Keratinocyte (primary cell): ENCODE results near the gene KRTAP6-2. TPM values are rescaled to one million over a fixed set of nuclear protein-coding genes. Genes with fewer than 3 reads are reported as not detected.

ENCODE experiments used
- DNase-seq: peaks from one replicate; pipeline ENCODE4 v3.0.0-alpha.2; 2011; ENCODE audit warnings: low read depth, missing footprints, low spot score
- FAIRE-seq: peaks from 2 replicates; lab custom pipeline; 2011; peaks lifted over from hg19 to GRCh38; lab: Jason Lieb, UNC
- H2AFZ ChIP-seq: 2 replicates; pipeline ENCODE4 v1.6.0; 2012; ENCODE audit warnings: low read length, control low read depth, inconsistent platforms; ENCODE audit not compliant: control insufficient read depth
- H3K27ac ChIP-seq: 2 replicates; pipeline ENCODE4 v1.5.1; 2011; ENCODE audit warnings: low read length; ENCODE audit not compliant: control insufficient read depth, insufficient read depth
- H3K27me3 ChIP-seq: 3 replicates; pipeline ENCODE4 v1.6.0; 2011; ENCODE audit warnings: low read length; ENCODE audit not compliant: control insufficient read depth, insufficient read depth; ENCODE audit errors: extremely low read depth
- H3K36me3 ChIP-seq, 2 experiments: 2 replicates in 1 of 2; 3 replicates in 1 of 2; pipeline ENCODE4 v1.5.1; 2011; ENCODE audit warnings: low read length in 2 of 2, mild to moderate bottlenecking in 1 of 2; ENCODE audit not compliant: control insufficient read depth in 2 of 2, insufficient read depth in 2 of 2; ENCODE audit errors: extremely low read depth in 1 of 2
- H3K4me1 ChIP-seq: 3 replicates; pipeline ENCODE4 v1.5.1; 2011; ENCODE audit warnings: low read length; ENCODE audit not compliant: control insufficient read depth, insufficient read depth; ENCODE audit errors: extremely low read depth
- H3K4me2 ChIP-seq: 3 replicates; pipeline ENCODE4 v1.6.0; 2011; ENCODE audit warnings: low read depth, low read length; ENCODE audit not compliant: control insufficient read depth, insufficient read depth; ENCODE audit errors: extremely low read depth
- H3K4me3 ChIP-seq, 3 experiments: fragments of 200-600 bp in 1 of 3; sonication (generic) in 1 of 3; 2 replicates in 2 of 3; 3 replicates in 1 of 3; pipeline ENCODE4 v1.5.1; 2011 to 2016; ENCODE audit warnings: low read length in 3 of 3, mild to moderate bottlenecking in 3 of 3, control low read depth in 2 of 3, inconsistent platforms in 1 of 3, low read depth in 1 of 3, mixed read lengths in 1 of 3, mixed run types in 1 of 3, moderate library complexity in 1 of 3; ENCODE audit not compliant: control insufficient read depth in 2 of 3, insufficient read depth in 2 of 3; ENCODE audit errors: extremely low read depth in 1 of 3
- H3K79me2 ChIP-seq: 2 replicates; pipeline ENCODE4 v1.6.0; 2012; ENCODE audit warnings: low read length; ENCODE audit not compliant: control insufficient read depth, insufficient read depth
- H3K9ac ChIP-seq: 3 replicates; pipeline ENCODE4 v1.6.0; 2011; ENCODE audit warnings: low read length; ENCODE audit not compliant: control insufficient read depth, insufficient read depth; ENCODE audit errors: extremely low read depth
- H3K9me1 ChIP-seq: 3 replicates; pipeline ENCODE4 v1.6.0; 2011; ENCODE audit warnings: low read length; ENCODE audit not compliant: control insufficient read depth, insufficient read depth; ENCODE audit errors: extremely low read depth
- H3K9me3 ChIP-seq: 2 replicates; pipeline ENCODE4 v1.5.1; 2012; ENCODE audit warnings: low read depth, low read length; ENCODE audit not compliant: control insufficient read depth
- H4K20me1 ChIP-seq: 3 replicates; pipeline ENCODE4 v1.6.0; 2011; ENCODE audit warnings: low read length; ENCODE audit not compliant: control insufficient read depth, insufficient read depth; ENCODE audit errors: extremely low read depth
- EZH2 ChIP-seq: IDR thresholded peaks from one replicate; pipeline ENCODE4 v1.6.1; 2012; ENCODE audit warnings: inconsistent platforms, mild to moderate bottlenecking, low read length, moderate library complexity
- dilution Hi-C: fragments of 300-500 bp; cut with MboI; formaldehyde crosslinking; loops from one replicate; pipeline ENCODE4 v1.7.0; 2020; ENCODE audit warnings: low sequenced_read_pairs; ENCODE audit not compliant: extremely low pct_ligation_motif_present
- polyA plus RNA-seq, 5 experiments: library from polyadenylated mRNA; depleted of rRNA in 3 of 5; stranded (reverse) in 3 of 5; stranded (forward) in 1 of 5; unstranded in 1 of 5; fragments of >200 nt; gene quantifications; 1 replicate in 1 of 5; 2 replicates in 3 of 5; 3 replicates in 1 of 5; pipeline versions ENCODE4 v1.2.1 to v1.2.3, GENCODE V29; 2011 to 2012; ENCODE audit warnings: missing spikeins in 2 of 5, low read depth in 1 of 5, low replicate concordance in 1 of 5
- TF ChIP-seq, protein P1 (sequence below), 3 experiments: IDR thresholded peaks in 1 of 3; conservative IDR thresholded peaks in 1 of 3; optimal IDR thresholded peaks in 1 of 3; 2 replicates in 2 of 3; 3 replicates in 1 of 3; pipeline versions ENCODE3 to v1.5.1; 2011; ENCODE audit warnings: low read length in 3 of 3, mild to moderate bottlenecking in 3 of 3, moderate library complexity in 2 of 3, control low read depth in 1 of 3, inconsistent platforms in 1 of 3; ENCODE audit not compliant: insufficient read depth in 2 of 3; ENCODE audit errors: extremely low read depth in 1 of 3

KRTAP6-2 gene
- polyA plus RNA-seq, 1 donor (not counting 4 experiments of a cell fraction or from before 2014, with no cell fraction given), result not detected

DNA sequence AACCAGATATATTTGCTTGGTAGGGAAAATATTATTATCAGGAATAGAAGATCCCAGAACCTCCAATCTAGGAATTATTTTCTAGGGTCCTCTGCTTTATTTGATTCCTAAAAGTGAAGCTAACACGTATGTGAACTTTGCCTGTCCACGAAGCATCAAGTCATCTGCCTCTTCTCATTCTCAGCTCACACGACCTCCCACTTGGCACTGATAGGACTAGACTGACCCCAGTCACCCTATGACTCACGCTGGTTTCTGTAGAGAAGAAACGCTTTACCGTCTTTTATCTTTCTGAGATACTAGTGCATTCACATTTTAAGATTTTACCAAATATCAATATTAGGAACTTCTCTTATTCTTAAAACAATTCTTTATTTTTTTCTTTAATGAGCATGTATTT, 35.6 kb downstream of the KRTAP6-2 start:
- no peaks in the 10 kb centered on the region for H4K20me1 ChIP-seq
- no peaks in the 10 kb centered on the region for H3K9me3 ChIP-seq
- H3K4me3 ChIP-seq, result no peak overlapping the region
- no peak overlapping the region for H2AFZ ChIP-seq
- dilution Hi-C loops, result no loop called here
- no peaks in the 10 kb centered on the region for H3K79me2 ChIP-seq
- no peak overlapping the region for H3K27ac ChIP-seq
- no peak for TF ChIP-seq EZH2
- TF ChIP-seq, protein P1, sequence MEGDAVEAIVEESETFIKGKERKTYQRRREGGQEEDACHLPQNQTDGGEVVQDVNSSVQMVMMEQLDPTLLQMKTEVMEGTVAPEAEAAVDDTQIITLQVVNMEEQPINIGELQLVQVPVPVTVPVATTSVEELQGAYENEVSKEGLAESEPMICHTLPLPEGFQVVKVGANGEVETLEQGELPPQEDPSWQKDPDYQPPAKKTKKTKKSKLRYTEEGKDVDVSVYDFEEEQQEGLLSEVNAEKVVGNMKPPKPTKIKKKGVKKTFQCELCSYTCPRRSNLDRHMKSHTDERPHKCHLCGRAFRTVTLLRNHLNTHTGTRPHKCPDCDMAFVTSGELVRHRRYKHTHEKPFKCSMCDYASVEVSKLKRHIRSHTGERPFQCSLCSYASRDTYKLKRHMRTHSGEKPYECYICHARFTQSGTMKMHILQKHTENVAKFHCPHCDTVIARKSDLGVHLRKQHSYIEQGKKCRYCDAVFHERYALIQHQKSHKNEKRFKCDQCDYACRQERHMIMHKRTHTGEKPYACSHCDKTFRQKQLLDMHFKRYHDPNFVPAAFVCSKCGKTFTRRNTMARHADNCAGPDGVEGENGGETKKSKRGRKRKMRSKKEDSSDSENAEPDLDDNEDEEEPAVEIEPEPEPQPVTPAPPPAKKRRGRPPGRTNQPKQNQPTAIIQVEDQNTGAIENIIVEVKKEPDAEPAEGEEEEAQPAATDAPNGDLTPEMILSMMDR (optimal IDR thresholded peaks at IDR 0.05 in 1 of 3, IDR thresholded peaks at IDR 0.05 in 1 of 3, conservative IDR thresholded peaks at IDR 0.05 in 1 of 3; ENCODE audit: extremely low read depth in 1 of 3, insufficient read depth in 2 of 3, low read length in 3 of 3), result no peak
- DNase-seq, result no peak
- no peak for FAIRE-seq
- no peaks in the 10 kb centered on the region for H3K4me1 ChIP-seq
- no peaks in the 10 kb centered on the region for H3K9me1 ChIP-seq
- H3K36me3 ChIP-seq, result no peaks in the 10 kb centered on the region
- H3K9ac ChIP-seq, result no peak overlapping the region
- no peak overlapping the region for H3K4me2 ChIP-seq
- H3K27me3 ChIP-seq, result no peaks in the 10 kb centered on the region

DNA sequence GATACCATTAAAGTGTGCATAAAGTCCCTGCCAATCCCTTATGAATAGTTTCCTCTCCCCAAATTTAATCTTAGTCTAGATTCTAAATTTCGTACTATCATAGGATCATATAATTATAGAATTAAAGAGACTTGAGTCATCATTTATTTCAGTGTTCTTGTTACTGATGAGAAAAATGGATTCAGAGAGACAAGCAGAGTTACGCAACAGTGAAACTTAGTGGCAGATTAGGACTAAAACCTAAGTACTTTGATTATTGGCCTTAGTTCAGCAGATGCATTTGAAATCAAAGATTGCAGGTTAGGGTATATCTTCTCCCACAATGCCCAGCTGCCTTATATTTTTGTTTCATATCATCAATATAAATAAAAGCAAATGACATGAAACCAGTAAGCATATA, 36.7 kb downstream of the KRTAP6-2 start:
- no peaks in the 10 kb centered on the region for H3K9me1 ChIP-seq
- no peak overlapping the region for H3K4me3 ChIP-seq
- DNase-seq (no peak), FAIRE-seq (no peak)
- H3K9ac ChIP-seq, result no peak overlapping the region
- no peak overlapping the region for H2AFZ ChIP-seq
- H4K20me1 ChIP-seq, result no peaks in the 10 kb centered on the region
- no peaks in the 10 kb centered on the region for H3K27me3 ChIP-seq
- no peak for TF ChIP-seq EZH2
- TF ChIP-seq, protein P1 (optimal IDR thresholded peaks at IDR 0.05 in 1 of 3, IDR thresholded peaks at IDR 0.05 in 1 of 3, conservative IDR thresholded peaks at IDR 0.05 in 1 of 3; ENCODE audit: extremely low read depth in 1 of 3, insufficient read depth in 2 of 3, low read length in 3 of 3), result no peak
- no peaks in the 10 kb centered on the region for H3K36me3 ChIP-seq
- H3K27ac ChIP-seq, result no peak overlapping the region
- H3K4me2 ChIP-seq, result no peak overlapping the region
- no peaks in the 10 kb centered on the region for H3K79me2 ChIP-seq
- dilution Hi-C loops, result no loop called here
- H3K4me1 ChIP-seq, result no peaks in the 10 kb centered on the region
- H3K9me3 ChIP-seq, result no peaks in the 10 kb centered on the region
